Small intestine (tissue), 4 donors: ENCODE measurements around the gene CHFR. TPM values are rescaled to one million over a fixed set of nuclear protein-coding genes. Genes with fewer than 3 reads are reported as not detected.

ENCODE experiments used
- polyA plus RNA-seq, 4 donors: library from polyadenylated mRNA; stranded (reverse) in 3 of 4; unstranded in 1 of 4; fragments of 200-250 nt in 3 of 4; fragments of 120-200 nt in 1 of 4; gene quantifications; one replicate each; pipeline versions ENCODE4 v1.2.1 to v1.2.3, GENCODE V29; 2013
- donor health status: healthy with polysubstance abuse.
- donor health status: Bipolar disorder and iron deficiency.
- donor health status: healthy.

The CHFR gene
- polyA plus RNA-seq, 4 donors: 23.9 to 43.4 (median 31.8) TPM

Other genes with a start within 250 kb of the CHFR start
- gene POLE, start 200.3 kb downstream of the CHFR start, polyA plus RNA-seq: 10 to 100 TPM; 23.6 to 58.6 (median 34.0) TPM
- 100 to 1,000 TPM in 2 of 4 donors, 10 to 100 TPM in 2; 47.2 to 121 (median 80.8) TPM for gene PXMP2, start 200.0 kb downstream of the CHFR start, polyA plus RNA-seq
- 10 to 100 TPM in 3 of 4 donors, 1 to 10 TPM in 1; 9.5 to 35.5 (median 15.8) TPM for gene PGAM5, start 176.8 kb downstream of the CHFR start, polyA plus RNA-seq
- 10 to 100 TPM; 22.2 to 49.9 (median 39.0) TPM for gene ANKLE2, start 125.8 kb downstream of the CHFR start, polyA plus RNA-seq
- 10 to 100 TPM in 3 of 4 donors, 1 to 10 TPM in 1; 7.3 to 35.1 (median 15.5) TPM for gene GOLGA3, start 58.7 kb downstream of the CHFR start, polyA plus RNA-seq
- gene ZNF605, start 68.7 kb upstream of the CHFR start, polyA plus RNA-seq: 10 to 100 TPM in 1 of 4 donors, 1 to 10 TPM in 2, under 1 TPM in 1; 0.81 to 19.6 (median 2.8) TPM
- gene ZNF26, start 98.8 kb upstream of the CHFR start, polyA plus RNA-seq: 10 to 100 TPM in 1 of 4 donors, 1 to 10 TPM in 3; 1.1 to 13.6 (median 2.9) TPM
- 10 to 100 TPM in 1 of 4 donors, 1 to 10 TPM in 3; 3.0 to 36.1 (median 5.4) TPM for gene ZNF84, start 149.9 kb upstream of the CHFR start, polyA plus RNA-seq
- 10 to 100 TPM; 12.3 to 29.4 (median 18.3) TPM for gene ZNF140, start 193.3 kb upstream of the CHFR start, polyA plus RNA-seq
- gene ZNF891, start 242.7 kb upstream of the CHFR start, polyA plus RNA-seq: 1 to 10 TPM in 1 of 4 donors, under 1 TPM in 3; under 0.01 to 2.9 (median 0.39) TPM
- gene ZNF10, start 243.0 kb upstream of the CHFR start, polyA plus RNA-seq: 10 to 100 TPM in 1 of 4 donors, 1 to 10 TPM in 2, under 1 TPM in 1; 0.81 to 11.6 (median 2.3) TPM